ENCODE measurements around the gene GAB2.

The GAB2 gene

DNA sequence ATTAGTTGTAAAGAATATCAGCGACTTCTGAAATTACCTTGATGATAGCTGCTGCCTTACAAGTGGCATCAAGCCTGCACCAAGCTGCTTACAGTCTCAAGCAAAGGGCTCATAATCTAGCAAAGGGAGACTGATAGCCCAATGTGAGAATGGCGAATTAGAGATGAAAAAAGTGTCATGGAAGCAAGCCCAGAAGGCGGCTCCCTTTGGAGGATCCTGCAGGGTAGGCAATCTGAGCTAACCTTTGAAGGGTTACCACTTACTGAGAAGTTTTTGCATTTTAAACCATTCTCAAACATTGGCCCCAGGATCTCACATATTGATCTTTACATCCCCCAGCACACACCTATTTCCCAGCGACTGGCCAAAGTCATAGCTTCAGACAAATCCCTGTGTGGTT is 18.5 kb downstream of the GAB2 start:
- DNase-seq: no peak

DNA sequence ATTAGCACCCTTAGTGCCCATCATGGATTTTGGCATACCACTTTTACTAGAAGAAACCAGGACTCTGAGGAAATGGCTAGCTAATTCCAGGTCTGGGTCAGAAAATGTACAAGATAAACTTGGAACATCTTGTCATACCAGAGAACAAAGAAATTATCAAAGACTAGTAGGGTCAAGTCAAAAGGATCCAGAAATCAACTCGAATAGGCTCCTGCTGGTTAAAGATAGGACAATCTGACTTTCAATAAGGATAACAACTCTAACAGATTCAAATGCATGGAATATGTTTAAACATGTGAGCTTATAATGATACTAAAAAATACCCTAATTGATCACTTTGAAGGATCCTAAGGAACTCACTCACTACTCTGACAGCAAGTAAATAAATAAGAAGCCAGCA is 18.9 kb downstream of the GAB2 start:
- no peak for DNase-seq

DNA sequence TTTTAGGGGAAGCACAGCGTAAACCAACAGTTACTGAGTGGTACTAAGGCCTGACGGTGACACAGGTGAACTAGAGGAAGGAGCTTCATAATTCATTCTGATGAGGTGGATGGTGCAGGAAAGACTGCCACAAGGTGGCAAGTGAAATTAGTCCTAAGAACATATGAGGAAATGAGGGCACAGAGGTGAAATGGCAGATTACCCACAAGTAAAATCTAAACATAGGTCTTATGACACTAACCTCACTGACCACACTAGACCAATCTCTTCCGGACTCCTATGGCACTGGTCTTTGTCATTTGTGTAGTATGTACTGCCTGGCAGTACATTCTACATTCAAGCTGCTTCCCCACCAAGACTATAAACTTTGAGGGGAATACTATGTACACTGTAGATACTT is 20.2 kb downstream of the GAB2 start:
- peak in 1 of 2 donors; percentile 20 for DNase-seq

DNA sequence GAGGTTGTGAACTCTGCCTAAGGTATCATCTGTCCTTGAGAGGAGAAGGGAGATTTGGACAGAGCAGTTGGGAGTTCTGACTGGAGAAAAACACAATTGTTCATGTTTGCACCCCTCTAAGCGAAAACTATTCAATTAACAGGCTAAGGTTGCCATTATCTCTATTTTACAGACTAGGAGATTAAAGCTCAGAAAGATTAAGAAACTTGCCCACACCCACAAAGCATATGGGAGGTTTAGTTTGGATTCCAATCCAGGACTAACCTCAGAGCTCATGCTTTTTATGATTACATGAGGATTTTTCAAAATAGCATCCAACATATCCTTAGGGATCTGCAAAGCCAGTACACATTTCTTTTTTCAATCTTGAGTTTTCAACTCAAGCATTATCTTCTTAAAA is 22.0 kb downstream of the GAB2 start:
- no peak for DNase-seq

DNA sequence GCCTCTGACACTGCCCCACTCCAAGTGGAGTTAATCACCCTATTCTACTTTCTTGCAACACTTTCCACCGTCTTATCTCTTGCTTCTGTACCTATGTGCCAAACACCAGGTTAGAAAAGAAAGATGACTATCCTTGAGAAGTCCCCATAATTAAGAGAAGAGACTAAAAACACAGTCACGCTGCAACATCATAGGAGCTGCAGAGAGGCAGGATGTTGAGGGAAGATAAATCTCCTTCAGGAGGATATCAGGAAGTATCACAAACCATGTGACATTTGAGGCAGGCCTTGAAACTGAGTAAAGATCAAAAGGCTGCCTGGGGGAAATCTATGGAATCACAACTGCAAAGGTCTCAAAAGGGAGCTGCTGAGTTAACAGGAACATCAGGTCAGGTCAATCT is 24.8 kb downstream of the GAB2 start:
- DNase-seq: no peak

DNA sequence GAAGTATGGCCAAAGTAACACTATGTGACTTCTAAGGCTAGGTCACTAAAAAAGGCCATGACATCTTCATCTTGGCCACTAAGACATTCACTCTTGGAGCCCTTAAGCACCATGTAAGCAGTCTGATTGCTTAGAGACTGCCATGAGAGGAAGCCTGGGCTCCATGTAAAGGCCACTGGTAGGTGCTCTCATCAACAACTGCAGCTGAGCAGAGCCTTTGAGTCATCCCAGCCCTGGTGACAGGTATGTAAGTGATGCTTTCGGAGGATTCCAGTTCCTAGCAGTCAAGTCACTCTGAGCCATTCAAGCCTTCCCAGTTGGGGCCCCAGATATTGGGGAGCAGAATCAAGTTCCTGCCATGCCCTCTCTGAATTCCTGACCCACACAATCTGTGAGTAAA is 26.2 kb downstream of the GAB2 start:
- no peak for DNase-seq

DNA sequence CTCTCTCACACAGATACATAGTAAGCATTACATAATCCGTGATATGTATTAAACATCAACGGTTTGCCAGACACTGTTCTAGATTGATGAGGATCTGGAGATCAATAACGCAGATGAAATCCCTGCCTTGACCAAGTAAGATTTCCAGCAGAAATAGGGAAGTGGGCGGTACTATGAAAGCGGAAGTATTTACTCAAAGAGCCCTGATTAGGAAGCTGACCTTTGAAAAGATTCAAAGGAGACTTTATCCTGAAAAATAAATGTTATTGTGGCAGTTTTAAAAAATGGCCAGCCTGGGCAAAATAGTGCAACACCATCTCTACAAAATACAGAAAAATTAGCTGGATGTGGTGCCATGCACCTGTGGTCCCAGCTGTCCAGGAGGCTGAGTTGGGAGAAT is 26.8 kb downstream of the GAB2 start:
- no peak for DNase-seq

DNA sequence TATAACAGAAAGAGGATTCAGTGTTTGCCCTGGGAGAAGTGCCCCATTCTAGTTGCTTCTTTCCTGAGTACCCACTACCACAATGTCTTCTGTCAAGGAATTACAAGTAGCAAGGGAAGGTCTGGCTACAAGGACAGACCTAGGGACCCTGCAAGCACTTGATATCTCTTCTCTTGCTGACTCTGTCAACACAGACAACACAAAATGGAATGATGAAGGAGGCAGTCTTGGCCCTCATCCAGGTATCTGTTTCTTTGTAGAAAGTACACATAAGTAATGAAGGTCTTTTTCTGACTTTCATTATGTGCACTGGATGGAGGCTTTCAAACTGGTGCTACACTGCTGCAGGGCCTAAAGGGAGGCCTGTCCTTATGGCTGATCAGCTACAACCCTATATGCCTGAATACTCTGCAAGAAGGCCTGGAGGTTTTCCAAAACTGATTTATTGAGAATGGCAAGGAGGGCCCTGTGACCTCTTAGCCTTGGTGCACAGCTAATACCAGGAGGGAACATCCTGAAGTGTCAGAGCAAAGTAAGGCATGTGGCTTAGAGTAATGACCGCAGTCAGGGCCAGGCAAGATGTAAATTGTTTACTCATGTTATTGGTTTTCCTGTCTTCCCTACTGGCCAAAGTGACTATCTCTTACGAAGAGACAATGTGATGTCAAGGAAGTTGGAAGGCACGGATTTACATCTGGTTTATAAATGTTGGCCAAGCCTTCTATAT is 31.2 kb downstream of the GAB2 start:
- no peak for DNase-seq

DNA sequence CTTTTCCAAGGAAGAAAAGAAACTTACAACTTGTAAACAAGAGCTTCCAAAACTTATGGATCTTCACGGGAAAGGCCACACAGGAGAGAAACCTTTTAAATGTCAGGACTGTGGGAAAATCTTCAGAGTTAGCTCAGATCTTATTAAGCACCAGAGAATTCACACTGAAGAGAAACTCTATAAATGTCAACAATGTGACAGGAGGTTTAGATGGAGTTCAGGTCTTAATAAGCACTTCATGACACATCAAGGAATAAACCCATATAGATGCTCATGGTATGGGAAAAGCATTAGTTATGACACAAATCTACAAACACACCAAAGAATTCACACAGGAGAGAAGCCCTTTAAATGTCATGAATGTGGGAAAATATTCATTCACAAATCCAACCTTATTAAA is 32.4 kb downstream of the GAB2 start:
- DNase-seq: no peak

DNA sequence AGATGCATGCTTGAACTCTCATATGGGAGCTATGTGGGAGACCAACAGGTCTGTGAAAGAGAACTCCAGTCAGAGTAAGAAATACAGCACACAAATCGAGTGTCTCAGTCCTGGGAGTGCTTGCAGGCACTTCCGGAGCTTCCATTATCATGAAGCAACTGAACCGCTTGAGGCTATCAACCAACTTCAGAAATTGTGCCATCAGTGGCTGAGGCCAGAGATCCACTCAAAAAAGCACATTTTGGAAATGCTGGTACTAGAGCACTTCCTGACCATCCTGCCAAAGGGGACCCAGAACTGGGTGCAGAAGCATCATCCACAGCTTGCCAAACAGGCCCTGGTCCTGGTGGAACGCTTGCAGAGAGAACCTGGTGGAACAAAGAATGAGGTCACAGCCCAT is 33.4 kb downstream of the GAB2 start:
- DNase-seq: no peak

DNA sequence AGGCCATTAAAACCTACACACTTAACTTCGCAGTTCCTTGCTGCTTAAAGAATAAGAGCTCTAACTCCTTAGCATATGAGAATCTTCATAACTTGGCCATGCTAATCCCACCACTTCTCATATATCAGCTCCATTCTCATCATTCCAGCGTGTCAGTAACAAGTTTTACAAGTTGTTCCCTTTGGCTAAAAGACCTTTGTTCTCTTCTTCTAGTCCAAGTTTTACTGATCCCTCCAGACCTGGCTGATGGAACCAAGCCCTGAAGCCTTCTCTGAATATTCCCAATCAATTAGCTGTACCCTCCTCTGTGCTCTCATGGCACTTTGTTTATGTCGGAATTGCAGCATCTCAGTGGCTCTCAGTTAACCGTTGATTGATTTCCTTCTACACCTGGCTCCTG is 35.8 kb downstream of the GAB2 start:
- DNase-seq: no peak

DNA sequence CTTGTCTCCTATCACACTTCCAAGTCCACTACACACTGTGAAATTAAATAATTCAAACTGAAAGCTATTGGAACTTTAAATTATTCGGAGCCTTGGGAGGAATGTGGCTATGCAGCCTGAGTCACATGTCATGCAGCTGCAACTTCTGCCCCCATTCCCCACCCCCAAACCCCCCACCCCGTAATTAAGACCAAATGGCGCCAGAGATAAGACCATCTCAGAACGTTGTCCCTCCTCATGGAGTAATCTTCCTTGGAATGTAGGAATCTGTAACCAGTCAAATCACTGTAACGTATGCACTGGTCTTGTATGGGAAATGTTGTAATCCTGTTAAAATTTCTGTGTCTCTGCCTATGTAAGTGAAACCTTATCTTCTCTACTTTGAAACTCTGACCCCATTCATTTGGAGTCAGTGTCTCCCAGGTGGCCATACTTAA is 37.0 kb downstream of the GAB2 start:
- no peak for DNase-seq

DNA sequence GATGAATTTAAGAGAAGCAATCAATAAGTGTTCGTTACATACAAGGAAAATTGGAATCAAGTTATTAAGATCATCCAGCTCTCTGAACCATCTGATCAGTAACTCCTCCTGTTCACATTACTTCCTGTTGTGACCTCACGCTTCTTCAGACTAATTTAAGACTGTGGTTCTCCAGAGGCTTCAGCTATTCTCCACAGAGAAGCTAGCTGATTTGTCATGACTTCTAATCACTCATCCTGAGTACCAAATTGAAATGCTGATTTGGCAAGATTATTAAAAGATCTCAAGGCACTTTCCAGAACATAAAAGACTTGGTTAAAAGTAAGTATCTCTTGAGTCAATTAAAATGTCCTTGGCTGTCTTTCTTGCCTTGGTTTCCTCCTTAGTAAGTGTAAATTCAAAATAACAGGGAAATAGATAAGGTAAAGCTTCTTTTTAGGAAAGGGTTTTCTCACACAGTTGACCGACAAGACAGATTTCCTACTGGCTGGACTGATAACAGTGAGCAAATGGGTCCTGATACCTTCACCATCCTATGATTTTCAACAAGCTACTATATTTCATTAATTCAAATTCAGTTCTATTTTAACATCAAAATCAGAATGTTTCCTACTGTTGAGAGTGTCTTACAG is 38.5 kb downstream of the GAB2 start:
- DNase-seq: peak in 1 of 2 donors; percentile 13

DNA sequence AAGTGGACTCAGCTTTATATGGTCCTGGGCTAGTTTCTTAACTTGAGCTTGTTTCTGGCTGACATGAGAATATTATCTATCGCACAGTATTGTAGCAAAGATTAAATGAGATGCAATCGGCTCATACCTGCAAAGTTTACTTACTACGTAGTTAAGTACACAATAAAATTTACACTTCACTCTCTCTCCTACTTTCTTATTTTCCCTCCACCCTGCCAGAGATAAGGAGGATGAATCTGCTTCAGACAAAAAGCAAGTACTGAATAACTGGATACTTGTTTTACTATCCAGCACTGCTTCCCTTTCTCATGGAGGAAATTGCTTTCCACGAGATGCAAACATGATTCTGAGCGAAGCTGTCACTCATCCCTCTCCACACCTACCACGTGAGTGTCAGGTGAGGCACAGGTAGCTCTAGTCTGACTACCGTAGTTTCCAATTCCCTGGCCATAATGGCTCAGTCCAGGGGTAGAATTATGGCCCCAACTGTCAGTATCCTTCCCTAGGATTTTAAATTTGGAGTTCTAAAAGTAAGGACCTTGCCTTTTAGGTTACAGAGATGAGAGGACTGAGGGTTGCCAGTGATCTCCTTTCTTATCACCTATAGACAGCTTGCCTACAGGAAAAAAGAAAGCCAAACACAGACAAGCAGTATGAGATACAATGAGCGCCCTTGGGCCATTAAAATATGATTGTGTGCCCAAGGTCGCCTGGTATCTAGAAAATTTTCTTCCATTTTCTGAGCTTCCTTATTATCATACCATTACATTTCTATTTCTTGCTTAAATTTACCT is 39.8 kb downstream of the GAB2 start:
- no peak for DNase-seq

DNA sequence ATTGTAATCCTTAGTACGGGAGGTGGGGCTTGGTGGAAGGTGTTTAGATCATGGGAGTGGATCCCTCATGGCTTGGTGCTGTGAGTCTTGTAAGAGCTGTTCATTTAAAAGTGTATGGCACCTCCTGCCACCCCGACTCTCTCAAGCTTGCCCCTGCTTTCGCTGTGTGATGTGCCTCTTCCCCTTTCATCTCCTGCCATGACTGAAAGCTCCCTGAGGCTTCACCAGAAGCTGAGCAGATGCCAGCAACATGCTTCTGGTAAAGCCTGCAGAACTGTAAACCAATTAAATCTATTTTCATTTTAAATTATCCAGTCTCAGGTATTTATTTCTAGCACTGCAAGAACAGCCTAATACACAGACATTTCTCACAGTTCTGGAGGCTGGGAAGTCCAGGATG is 40.8 kb downstream of the GAB2 start:
- DNase-seq: no peak

DNA sequence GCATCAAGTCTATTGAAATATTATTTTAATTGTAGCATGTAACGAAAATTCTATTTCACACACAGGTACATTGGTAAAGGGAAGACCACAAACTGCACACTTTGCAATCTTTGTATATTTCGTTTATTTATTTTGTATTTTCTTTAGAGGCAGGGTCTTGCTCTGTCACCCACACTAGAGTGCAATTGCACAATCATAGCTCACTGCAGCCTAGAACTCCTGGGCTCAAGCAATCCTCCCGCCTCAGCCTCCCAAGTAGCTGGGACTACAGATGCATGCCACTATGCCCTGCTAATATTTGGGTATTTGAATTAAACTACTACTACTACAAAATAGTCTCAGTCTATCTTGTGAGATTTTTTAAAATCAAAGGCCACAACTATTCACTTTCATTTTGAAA is 42.7 kb downstream of the GAB2 start:
- no peak for DNase-seq

DNA sequence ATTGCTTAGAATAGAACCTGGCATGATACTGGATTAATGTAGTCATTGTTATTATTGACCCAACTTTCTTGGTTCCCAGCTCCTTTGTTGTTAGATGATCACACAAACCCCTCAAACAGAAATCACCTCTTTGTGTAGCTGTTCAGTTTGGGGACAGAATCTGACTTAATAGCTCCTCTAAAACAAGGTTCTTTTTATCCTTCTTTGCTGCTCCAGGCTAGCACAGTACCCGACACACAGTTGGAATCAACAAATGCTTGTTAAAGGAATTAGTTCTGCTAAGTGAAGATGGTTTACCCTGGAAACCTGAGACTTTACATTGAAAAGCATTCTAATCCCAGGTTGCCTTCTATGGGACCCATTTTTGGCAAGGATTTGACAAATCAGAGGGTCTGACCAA is 43.9 kb downstream of the GAB2 start:
- DNase-seq: no peak

DNA sequence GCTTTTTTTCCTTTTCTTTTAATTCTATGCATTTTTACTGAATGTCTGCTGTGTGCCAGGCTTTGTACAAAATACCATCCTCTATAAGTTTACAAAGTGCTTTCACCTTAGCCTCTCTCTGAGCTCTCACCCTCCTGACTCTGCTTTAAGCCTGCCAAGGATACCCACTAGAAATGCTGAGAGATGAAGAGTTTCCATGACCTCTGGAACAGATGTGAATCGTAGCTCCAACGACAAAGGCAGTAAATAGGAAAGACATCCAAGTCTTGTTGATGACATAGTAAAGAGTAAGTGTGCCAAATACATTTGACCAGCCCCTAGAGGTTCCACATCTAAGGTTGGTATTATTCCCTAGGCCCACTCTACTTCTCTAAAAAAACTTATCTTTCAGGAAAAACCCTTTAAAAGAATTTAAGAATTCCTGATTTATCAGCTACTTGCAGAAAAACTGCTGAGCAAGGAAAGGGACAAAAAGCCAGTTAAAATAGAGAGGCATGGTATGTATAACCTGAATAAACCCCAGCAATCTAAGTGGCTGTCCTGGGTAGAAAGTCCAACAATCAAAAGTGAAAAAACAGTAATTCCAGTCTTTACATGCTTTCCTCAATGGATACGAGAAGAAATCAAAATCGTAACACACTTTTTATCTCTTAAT is 45.4 kb downstream of the GAB2 start:
- DNase-seq: no peak

DNA sequence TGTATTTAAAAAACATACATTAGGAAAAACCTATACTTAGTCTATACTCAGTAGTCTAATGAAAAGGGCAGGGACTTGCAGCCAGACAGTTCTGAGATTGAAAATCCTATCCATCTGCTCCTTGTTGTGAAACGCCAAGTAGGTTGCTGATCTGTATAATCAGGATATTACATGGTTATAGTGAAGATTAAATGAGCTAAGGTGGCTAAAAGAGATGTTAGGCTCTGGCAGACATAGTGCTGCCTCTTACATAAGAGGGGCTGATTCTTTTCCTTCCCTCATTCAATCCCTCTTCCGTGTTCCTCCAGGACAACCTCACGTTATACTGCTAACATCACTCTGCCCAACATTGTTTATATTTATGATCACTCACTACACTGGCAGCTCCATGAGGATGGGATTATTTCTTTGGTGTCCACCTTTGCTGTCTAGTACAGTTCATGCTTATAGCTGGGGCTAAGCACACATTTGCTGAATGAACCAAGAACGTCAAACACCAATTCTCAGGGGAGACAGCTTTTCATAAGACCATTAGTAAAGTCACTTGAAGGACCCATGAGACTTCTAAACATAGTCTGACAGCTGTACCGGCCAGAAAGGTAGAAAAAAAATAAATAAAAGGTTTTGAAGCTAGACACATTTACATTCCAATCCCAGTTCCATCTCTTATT is 46.3 kb downstream of the GAB2 start:
- no peak for DNase-seq

DNA sequence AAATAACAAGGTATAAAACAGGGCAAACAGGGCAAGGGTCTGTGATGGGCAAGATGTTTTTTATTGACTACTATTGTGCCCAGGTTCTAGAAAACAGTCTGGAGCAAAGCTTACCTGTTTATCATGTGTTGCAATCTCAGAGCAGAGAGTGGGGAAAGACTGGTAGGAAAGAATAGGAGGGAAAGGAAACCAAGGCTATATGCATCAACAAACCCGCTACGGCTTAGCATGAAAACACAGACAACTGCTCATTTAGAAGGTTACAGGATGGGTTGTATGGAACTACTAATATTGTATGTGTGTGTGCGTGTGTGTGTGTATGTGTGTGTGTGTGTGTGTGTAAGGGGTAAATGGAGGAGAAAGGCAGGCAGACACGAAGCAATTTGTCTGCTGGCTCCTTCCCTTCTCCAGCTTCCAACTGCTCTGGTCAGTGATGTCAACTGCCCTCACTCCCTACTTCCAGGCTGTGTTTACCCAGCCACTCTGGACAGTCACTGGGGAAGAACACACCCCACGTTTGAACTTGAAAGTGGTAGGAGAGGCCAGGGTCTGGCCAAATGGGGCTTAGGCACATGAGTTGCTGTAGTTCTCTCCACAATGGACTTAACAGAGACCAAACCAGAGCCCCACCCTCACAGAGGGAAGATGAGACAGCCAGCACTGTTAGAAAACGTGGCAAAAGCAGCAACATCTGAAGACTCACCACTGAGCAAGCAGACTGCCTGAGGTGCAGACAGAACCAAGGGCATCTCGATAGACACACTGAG is 47.0 kb downstream of the GAB2 start:
- no peak for DNase-seq

DNA sequence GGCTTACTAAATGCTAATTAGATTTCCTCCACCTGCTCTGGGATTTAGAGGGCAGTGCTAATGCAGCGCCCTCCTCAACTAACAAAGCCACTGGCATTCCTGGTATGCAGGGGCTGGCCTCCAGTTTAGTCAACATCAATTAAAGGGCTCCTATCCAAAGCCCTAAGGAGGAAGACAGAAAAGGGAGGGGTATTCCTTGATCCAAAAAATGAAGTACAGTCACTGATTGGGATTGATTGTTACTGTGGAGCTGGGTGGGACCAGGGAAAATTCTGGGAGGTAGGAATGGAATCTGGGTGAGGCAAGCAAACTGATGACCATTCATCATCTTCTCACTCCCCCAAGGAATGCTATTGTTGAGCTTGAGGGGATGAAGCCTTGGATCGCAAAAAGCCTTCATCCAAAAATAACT is 52.2 kb downstream of the GAB2 start:
- DNase-seq: no peak

DNA sequence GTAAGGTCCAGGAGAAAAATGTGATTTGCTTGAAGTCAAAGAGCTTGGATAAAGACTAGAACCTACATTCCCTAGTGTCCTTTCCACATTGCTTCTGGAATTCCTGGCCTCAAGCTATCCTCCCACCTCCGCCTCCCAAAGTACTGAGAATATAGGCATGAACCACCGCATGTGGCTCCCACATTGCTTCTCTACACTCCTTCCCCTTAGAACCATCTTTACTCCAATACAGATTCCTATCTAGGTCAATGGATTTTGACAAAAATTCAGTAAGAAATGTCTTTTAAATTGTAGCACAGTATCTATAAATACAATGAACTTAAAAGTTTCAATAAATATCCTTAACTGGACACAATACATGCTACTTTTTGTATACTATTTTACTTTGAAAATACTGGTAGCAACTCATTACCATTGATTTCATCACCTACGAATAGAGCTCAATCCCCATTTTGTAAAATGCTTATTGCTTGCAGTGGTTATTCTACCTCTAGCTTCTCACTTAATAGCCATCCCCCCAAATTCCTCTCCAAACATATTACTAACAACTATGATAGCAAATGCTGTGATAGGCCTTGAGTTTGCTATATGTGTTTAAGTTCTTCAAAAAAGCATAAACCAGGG is 53.4 kb downstream of the GAB2 start:
- no peak for DNase-seq

Data from CD4-positive, alpha-beta T cell treated with Interleukin-4 for 1 hour (primary cell).